Measurements from ENCODE around the gene PLXNC1.

PLXNC1 gene

GRCh38 chr12:94180558-94181296 is 32.4 kb downstream of the PLXNC1 start:
- Mint-ChIP-seq H3K4me1 (peaks cover 14% of the 10 kb centered on the region), H3K36me3 (ENCODE audit: low read depth) (peaks cover 6% of the 10 kb centered on the region), H3K4me3 (no peak overlapping the region), H3K27me3 (ENCODE audit: low read depth) (peaks cover 3% of the 10 kb centered on the region), H3K27ac (no peak overlapping the region), H3K9me3 (peaks cover 17% of the 10 kb centered on the region)
- TF ChIP-seq, protein P1, sequence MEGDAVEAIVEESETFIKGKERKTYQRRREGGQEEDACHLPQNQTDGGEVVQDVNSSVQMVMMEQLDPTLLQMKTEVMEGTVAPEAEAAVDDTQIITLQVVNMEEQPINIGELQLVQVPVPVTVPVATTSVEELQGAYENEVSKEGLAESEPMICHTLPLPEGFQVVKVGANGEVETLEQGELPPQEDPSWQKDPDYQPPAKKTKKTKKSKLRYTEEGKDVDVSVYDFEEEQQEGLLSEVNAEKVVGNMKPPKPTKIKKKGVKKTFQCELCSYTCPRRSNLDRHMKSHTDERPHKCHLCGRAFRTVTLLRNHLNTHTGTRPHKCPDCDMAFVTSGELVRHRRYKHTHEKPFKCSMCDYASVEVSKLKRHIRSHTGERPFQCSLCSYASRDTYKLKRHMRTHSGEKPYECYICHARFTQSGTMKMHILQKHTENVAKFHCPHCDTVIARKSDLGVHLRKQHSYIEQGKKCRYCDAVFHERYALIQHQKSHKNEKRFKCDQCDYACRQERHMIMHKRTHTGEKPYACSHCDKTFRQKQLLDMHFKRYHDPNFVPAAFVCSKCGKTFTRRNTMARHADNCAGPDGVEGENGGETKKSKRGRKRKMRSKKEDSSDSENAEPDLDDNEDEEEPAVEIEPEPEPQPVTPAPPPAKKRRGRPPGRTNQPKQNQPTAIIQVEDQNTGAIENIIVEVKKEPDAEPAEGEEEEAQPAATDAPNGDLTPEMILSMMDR (IDR thresholded peaks at IDR 0.05; ENCODE audit: unreplicated experiment in 3 of 3): no peak

DNA sequence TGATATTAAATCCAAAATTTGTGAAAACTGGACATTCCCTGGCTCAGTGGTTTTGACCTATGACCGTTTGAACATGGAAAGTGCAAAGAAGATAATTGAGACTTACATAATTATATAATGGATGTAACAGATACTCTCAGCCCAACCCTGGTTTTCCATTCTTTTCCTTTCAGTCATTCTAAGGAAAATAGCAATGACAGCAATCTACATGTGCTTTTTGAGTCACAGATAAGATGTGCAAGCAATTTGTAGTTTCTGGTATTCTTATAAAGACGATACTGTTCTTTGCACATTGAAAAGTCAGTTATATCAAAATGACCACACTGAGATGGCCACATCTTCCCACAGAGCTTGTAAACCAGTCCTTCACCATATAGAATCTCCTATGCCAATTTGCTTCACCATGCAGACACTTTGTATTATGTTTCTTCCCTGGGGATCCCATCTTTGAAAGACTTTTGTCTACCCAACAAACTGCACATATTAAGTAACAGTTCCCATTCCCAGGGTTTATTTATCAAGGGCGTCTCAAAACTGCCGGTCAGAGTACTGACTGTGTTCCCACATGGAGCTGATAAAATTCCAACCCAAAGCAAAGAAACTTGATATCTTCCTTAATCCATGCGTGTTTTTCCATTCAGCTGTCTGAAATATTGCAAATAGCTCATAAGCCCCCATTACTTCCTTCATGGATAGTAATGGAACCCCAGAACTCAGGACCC is 34.8 kb downstream of the PLXNC1 start:
- TF ChIP-seq, protein P1 (IDR thresholded peaks at IDR 0.05; ENCODE audit: unreplicated experiment in 3 of 3): no peak
- Mint-ChIP-seq H3K27ac (peak overlapping the region in 2 of 3 experiments; percentile 28 to 69), H3K4me3 (no peak overlapping the region), H3K27me3 (ENCODE audit: low read depth) (peaks cover 8% of the 10 kb centered on the region), H3K36me3 (ENCODE audit: low read depth) (peaks cover 3% of the 10 kb centered on the region), H3K9me3 (peaks cover 6% of the 10 kb centered on the region), H3K4me1 (peaks cover 14% of the 10 kb centered on the region)

DNA sequence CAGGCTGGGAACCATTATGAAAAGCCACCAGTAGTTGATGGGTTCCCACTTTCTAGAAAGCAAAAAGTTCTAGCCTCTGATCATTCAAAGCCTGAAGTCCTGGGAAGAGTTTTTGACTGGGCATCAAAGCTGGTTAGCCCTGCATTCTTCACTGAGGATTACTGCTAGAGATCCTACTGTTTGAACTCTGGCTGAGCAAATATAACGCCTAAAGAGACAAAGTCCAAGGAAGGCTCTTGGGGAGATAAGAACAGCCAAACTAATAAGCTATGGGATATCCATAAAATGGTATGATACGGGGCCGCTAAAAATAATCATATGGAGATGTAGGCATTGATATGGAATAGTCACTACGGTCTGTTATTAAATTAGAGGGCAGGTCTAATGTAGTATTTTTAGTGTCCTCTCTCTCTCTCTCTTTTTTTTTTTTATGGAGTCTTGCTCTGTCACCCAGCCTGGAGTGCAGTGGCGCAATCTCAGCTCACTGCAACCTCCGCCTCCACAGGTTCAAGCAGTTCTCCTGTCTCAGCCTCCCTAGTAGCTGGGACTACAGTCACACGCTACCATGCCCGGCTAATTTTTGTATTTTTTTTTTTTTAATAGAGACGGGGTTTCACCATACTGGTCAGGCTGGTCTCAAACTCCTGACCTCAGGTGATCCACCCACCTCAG is 35.5 kb downstream of the PLXNC1 start:
- Mint-ChIP-seq H3K4me1 (peaks cover 14% of the 10 kb centered on the region), H3K27me3 (ENCODE audit: low read depth) (peaks cover 8% of the 10 kb centered on the region), H3K4me3 (no peak overlapping the region), H3K36me3 (ENCODE audit: low read depth) (no peaks in the 10 kb centered on the region), H3K9me3 (peaks cover 3% of the 10 kb centered on the region), H3K27ac (peak overlapping the region in 2 of 3 experiments; percentile 28 to 69)
- TF ChIP-seq, protein P1 (IDR thresholded peaks at IDR 0.05; ENCODE audit: unreplicated experiment in 3 of 3): no peak

DNA sequence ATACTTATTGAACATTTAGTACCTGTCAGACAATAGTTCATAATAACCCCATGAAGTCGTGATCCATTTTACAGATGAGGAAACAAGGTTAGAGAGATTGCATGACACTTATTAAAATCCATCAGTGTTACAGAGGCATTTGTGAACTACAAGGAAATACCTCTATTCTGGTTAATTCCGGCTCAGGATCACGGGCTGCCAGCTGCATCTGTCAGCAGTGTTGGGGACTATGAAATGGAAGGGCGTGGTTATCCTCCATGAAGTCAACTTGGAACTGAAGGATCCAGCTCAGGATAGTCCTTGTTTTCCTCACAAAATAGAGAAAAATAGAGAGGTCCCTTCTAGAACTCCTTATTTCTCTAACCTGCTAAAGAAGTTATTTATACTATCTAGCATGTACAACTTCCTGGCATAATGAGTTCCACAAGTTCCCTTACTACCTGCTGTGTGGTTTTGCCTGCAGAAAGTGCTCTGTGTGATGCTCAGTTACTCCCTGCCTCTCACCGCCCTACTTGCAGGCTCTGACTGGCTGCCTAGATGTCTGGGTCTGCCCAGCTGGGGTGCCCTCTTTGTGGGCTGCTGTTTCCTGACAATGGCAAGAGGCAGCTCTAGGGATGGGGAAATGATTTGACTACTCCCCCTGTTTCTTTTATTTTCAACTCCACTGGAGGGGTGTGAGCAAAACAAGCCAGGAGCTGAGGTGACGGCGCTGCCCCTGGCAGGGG is 36.8 kb downstream of the PLXNC1 start:
- Mint-ChIP-seq H3K36me3 (ENCODE audit: low read depth) (no peaks in the 10 kb centered on the region), H3K4me3 (no peak overlapping the region), H3K4me1 (peaks cover 14% of the 10 kb centered on the region), H3K9me3 (peaks cover under 1% of the 10 kb centered on the region), H3K27me3 (ENCODE audit: low read depth) (peaks cover 8% of the 10 kb centered on the region), H3K27ac (no peak overlapping the region)
- TF ChIP-seq, protein P1 (IDR thresholded peaks at IDR 0.05; ENCODE audit: unreplicated experiment in 3 of 3): no peak

- Mint-ChIP-seq H3K4me3 (peak overlapping the region in 1 of 3 experiments; percentile 4), H3K9me3 (no peaks in the 10 kb centered on the region)
- TF ChIP-seq, protein P1 (IDR thresholded peaks at IDR 0.05; ENCODE audit: unreplicated experiment in 3 of 3): no peak
These were observed 37.4 kb downstream of the PLXNC1 start for GRCh38 chr12:94185801-94186200.

More at GRCh38 chr12:94185801-94186200, 37.4 kb downstream of the PLXNC1 start:
- Mint-ChIP-seq H3K4me1 (peaks cover 14% of the 10 kb centered on the region), H3K27me3 (ENCODE audit: low read depth) (peaks cover 8% of the 10 kb centered on the region), H3K27ac (peak overlapping the region in 1 of 3 experiments; percentile 17), H3K36me3 (ENCODE audit: low read depth) (no peaks in the 10 kb centered on the region)

Measured in nephron (organoid).